PC-9 (cell line): ENCODE data around the gene SNX32. TPM values are rescaled to one million over a fixed set of nuclear protein-coding genes. Genes with fewer than 3 reads are reported as not detected.
"Not testable (repeated sequence)": the region's sequence is repeated elsewhere in the genome, so short reads cannot be mapped to it uniquely, and the experiment has no call there.

ENCODE experiments used
- BruUV-seq: library from RNA; stranded (reverse); fragments of 400-500 nt; replicated peaks from 2 replicates; lab custom pipeline; 2021; lab: Mats Ljungman, UMichigan
- CTCF ChIA-PET: fragments of 300-600 bp; sonication (Branson Sonifier 250); formaldehyde crosslinking; loops from one replicate; lab custom pipeline; 2022; ENCODE audit warnings: antibody characterized with exemption; lab: Charles Lee
- POLR2A ChIA-PET: fragments of 300-600 bp; sonication (Branson Sonifier 250); formaldehyde crosslinking; loops from one replicate; lab custom pipeline; 2022; ENCODE audit warnings: antibody characterized with exemption; ENCODE audit not compliant: unreplicated experiment; lab: Charles Lee
- DNase-seq, 2 experiments: peaks; one replicate each; pipeline versions ENCODE4 v3.0.0 to v3.0.0-alpha.2; 2015 to 2022; ENCODE audit warnings: mixed read lengths in 1 of 2
- H2AFZ ChIP-seq: fragments of 200-600 bp; sonication (generic); 2 replicates; pipeline ENCODE4 v1.8.1; 2017; ENCODE audit warnings: antibody characterized with exemption
- H3F3A ChIP-seq: fragments of 200-600 bp; sonication (generic); 2 replicates; pipeline ENCODE4 v1.8.1; 2017; ENCODE audit warnings: antibody characterized with exemption, mild to moderate bottlenecking, low read depth; ENCODE audit not compliant: insufficient read depth
- H3K27ac ChIP-seq: fragments of 200-600 bp; sonication (generic); 2 replicates; pipeline ENCODE4 v1.6.1; 2016; ENCODE audit warnings: mixed run types
- H3K27me3 ChIP-seq: fragments of 200-600 bp; sonication (generic); 2 replicates; pipeline ENCODE4 v1.6.1; 2016; ENCODE audit warnings: low read depth, mixed run types; ENCODE audit not compliant: insufficient read depth
- H3K36me3 ChIP-seq: fragments of 200-600 bp; sonication (generic); 2 replicates; pipeline ENCODE4 v1.6.1; 2016; ENCODE audit warnings: low read depth, mixed run types
- H3K4me1 ChIP-seq: fragments of 200-600 bp; sonication (generic); replicated peaks from 2 replicates; pipeline ENCODE4 v1.6.1; 2016; ENCODE audit warnings: mixed run types; ENCODE audit not compliant: insufficient read depth
- H3K4me2 ChIP-seq: fragments of 200-600 bp; sonication (generic); 2 replicates; pipeline ENCODE4 v1.6.1; 2017; ENCODE audit warnings: mixed run types
- H3K4me3 ChIP-seq: fragments of 200-600 bp; sonication (generic); 2 replicates; pipeline ENCODE4 v1.6.1; 2016; ENCODE audit warnings: mixed run types
- H3K79me2 ChIP-seq: fragments of 200-600 bp; sonication (generic); 2 replicates; pipeline ENCODE4 v1.6.1; 2017; ENCODE audit warnings: low read depth, mixed run types
- H3K9me2 ChIP-seq: fragments of 200-600 bp; sonication (generic); 2 replicates; pipeline ENCODE4 v1.8.1; 2017; ENCODE audit warnings: mild to moderate bottlenecking; ENCODE audit not compliant: insufficient read depth
- H3K9me3 ChIP-seq: fragments of 200-600 bp; sonication (generic); 2 replicates; pipeline ENCODE4 v1.8.1; 2016; ENCODE audit warnings: low read depth; ENCODE audit not compliant: insufficient read depth
- H4K20me1 ChIP-seq: fragments of 200-600 bp; sonication (generic); 2 replicates; pipeline ENCODE4 v1.8.1; 2017; ENCODE audit not compliant: insufficient read depth
- CTCF ChIP-seq: fragments of 200-600 bp; sonication (generic); conservative IDR thresholded peaks from 2 replicates; pipeline ENCODE4 v1.6.1; 2017; ENCODE audit warnings: mixed run types, antibody characterized with exemption, mild to moderate bottlenecking, moderate library complexity
- EZH2 ChIP-seq: fragments of 200-600 bp; sonication (generic); IDR thresholded peaks from 2 replicates; pipeline ENCODE4 v1.8.0; 2017; ENCODE audit warnings: antibody characterized with exemption, low read depth
- intact Hi-C: fragments of 100-400 bp; cut with micrococcal nuclease; formaldehyde crosslinking; loops from one replicate; pipeline ENCODE4 v1.10.0; 2022; ENCODE audit not compliant: unreplicated experiment
- total RNA-seq: library from RNA; stranded (reverse); gene quantifications from 2 replicates; pipeline ENCODE4 v1.2.3, GENCODE V29; 2021

SNX32 gene
- total RNA-seq, 1 experiment from 2014 or later: not detected

- POLR2A ChIA-PET: interaction anchor here (0.5 to 0.6 kb wide), 2 partner anchors 30 to 535 kb away, joined by 3 to 9 read pairs; no protein-coding TSS in a partner anchor
- Histone ChIP-seq H3K4me3 (no peak overlapping the region), H3K27ac (no peak overlapping the region), H3K36me3 (no peaks in the 10 kb centered on the region), H3K79me2 (no peaks in the 10 kb centered on the region), H3F3A (no peaks in the 10 kb centered on the region), H3K27me3 (peaks cover 37% of the 10 kb centered on the region), H4K20me1 (no peaks in the 10 kb centered on the region), H3K4me1 (no peaks in the 10 kb centered on the region), H3K4me2 (no peak overlapping the region), H3K9me3 (no peaks in the 10 kb centered on the region), H2AFZ (no peak overlapping the region), H3K9me2 (no peaks in the 10 kb centered on the region)
- no peak for DNase-seq
- intact Hi-C loops: no loop called here
- no TSS peak for BruUV-seq
- CTCF ChIA-PET: interaction anchor here (0.6 to 0.8 kb wide), 2 partner anchors 56 to 121 kb away, joined by 3 to 8 read pairs; no protein-coding TSS in a partner anchor
- TF ChIP-seq EZH2 (no peak), CTCF (no peak)
These were observed 6.6 kb upstream of the SNX32 start for GRCh38 chr11:65826984-65827735.

- Histone ChIP-seq H3K4me2 (no peak overlapping the region), H3K4me3 (no peak overlapping the region), H3K27me3 (peaks cover 53% of the 10 kb centered on the region), H3K4me1 (no peaks in the 10 kb centered on the region), H3K9me3 (no peaks in the 10 kb centered on the region), H3K36me3 (no peaks in the 10 kb centered on the region), H3K9me2 (no peaks in the 10 kb centered on the region), H3F3A (no peaks in the 10 kb centered on the region), H4K20me1 (no peaks in the 10 kb centered on the region), H2AFZ (no peak overlapping the region), H3K79me2 (no peaks in the 10 kb centered on the region), H3K27ac (no peak overlapping the region)
- no TSS peak for BruUV-seq
- no peak for DNase-seq
- POLR2A ChIA-PET: no interaction called here
- CTCF ChIA-PET: interaction anchor here (0.6 kb wide), 2 partner anchors 95 to 406 kb away, joined by 4 to 5 read pairs; no protein-coding TSS in a partner anchor
- TF ChIP-seq CTCF: no peak
- no peak for TF ChIP-seq EZH2
- intact Hi-C loops: no loop called here
These were observed 4.3 kb upstream of the SNX32 start for GRCh38 chr11:65829459-65829858.

DNA sequence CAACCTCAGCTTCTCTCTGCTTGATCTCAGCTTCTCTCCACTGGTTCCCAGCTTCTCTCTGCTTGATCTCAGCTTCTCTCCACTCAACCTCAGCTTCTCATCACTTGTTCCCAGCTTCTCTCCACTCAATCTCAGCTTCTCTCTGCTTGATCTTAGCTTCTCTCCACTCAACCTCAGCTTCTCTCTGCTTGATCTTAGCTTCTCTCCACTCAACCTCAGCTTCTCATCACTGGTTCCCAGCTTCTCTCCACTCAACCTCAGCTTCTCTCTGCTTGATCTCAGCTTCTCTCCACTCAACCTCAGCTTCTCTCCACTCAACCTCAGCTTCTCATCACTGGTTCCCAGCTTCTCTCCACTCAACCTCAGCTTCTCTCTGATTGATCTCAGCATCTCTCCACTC, 1.5 kb upstream of the SNX32 start:
- H3K79me2 ChIP-seq, H2AFZ ChIP-seq, H3K9me3 ChIP-seq, H4K20me1 ChIP-seq, H3K9me2 ChIP-seq, H3K36me3 ChIP-seq, H3K4me3 ChIP-seq, H3K27ac ChIP-seq, H3F3A ChIP-seq, H3K4me1 ChIP-seq, DNase-seq, H3K4me2 ChIP-seq, CTCF ChIA-PET, BruUV-seq, intact Hi-C loops, POLR2A ChIA-PET: not testable (repeated sequence)
- peaks cover 59% of the 10 kb centered on the region for H3K27me3 ChIP-seq
